Bronchial epithelial cell (primary cell): ENCODE measurements around the gene OTOG. TPM values are rescaled to one million over a fixed set of nuclear protein-coding genes. Genes with fewer than 3 reads are reported as not detected.

ENCODE experiments used
- DNase-seq: peaks from one replicate; pipeline ENCODE4 v3.0.0-alpha.2; 2010; ENCODE audit warnings: low read depth
- FAIRE-seq: peaks from 2 replicates; lab custom pipeline; 2011; peaks lifted over from hg19 to GRCh38; lab: Jason Lieb, UNC
- H3K27me3 ChIP-seq: 2 replicates; pipeline ENCODE4 v1.5.1; 2011; ENCODE audit warnings: low read length; ENCODE audit not compliant: control insufficient read depth, insufficient read depth
- H3K36me3 ChIP-seq: 2 replicates; pipeline ENCODE4 v1.5.1; 2011; ENCODE audit warnings: low read length; ENCODE audit not compliant: control insufficient read depth, insufficient read depth
- H3K4me3 ChIP-seq: 2 replicates; pipeline ENCODE4 v1.5.1; 2011; ENCODE audit warnings: mild to moderate bottlenecking, low read depth, low read length, control low read depth
- CTCF ChIP-seq: IDR thresholded peaks from 2 replicates; pipeline ENCODE4 v1.5.1; 2011; ENCODE audit warnings: mild to moderate bottlenecking, moderate library complexity, low read length, control low read depth, inconsistent platforms; ENCODE audit not compliant: insufficient read depth, severe bottlenecking
- total RNA-seq: library from RNA; depleted of rRNA; stranded (reverse); fragments of >200 nt; gene quantifications from 2 replicates; pipeline ENCODE4 v1.2.1, GENCODE V29; 2014

Gene OTOG
- total RNA-seq, 1 donor from 2014 or later = not detected

- no peak for FAIRE-seq
- Histone ChIP-seq H3K4me3 (no peak overlapping the region), H3K36me3 (no peaks in the 10 kb centered on the region), H3K27me3 (peaks cover 4% of the 10 kb centered on the region)
- peak; percentile 34 for DNase-seq
- TF ChIP-seq CTCF = no peak
Measured at GRCh38 chr11:17510507-17511206, 36.4 kb upstream of the OTOG start.

GRCh38 chr11:17511571-17511970, 35.5 kb upstream of the OTOG start:
- no peak for FAIRE-seq

GRCh38 chr11:17512101-17512500, 35.0 kb upstream of the OTOG start:
- Histone ChIP-seq H3K36me3 (no peaks in the 10 kb centered on the region), H3K4me3 (no peak overlapping the region), H3K27me3 (peaks cover 2% of the 10 kb centered on the region)
- FAIRE-seq (no peak), DNase-seq (no peak)
- no peak for TF ChIP-seq CTCF

More at GRCh38 chr11:17511571-17511970, 35.5 kb upstream of the OTOG start:
- H3K4me3 ChIP-seq = no peak overlapping the region
- no peak for DNase-seq
- TF ChIP-seq CTCF = no peak
- H3K27me3 ChIP-seq = peaks cover 2% of the 10 kb centered on the region
- no peaks in the 10 kb centered on the region for H3K36me3 ChIP-seq

GRCh38 chr11:17513853-17514252, 33.2 kb upstream of the OTOG start:
- Histone ChIP-seq H3K27me3 (no peaks in the 10 kb centered on the region), H3K4me3 (no peak overlapping the region), H3K36me3 (no peaks in the 10 kb centered on the region)
- TF ChIP-seq CTCF = no peak
- DNase-seq (peak; percentile 64), FAIRE-seq (no peak)

GRCh38 chr11:17514476-17514875, 32.6 kb upstream of the OTOG start:
- Histone ChIP-seq H3K27me3 (no peaks in the 10 kb centered on the region), H3K4me3 (no peak overlapping the region), H3K36me3 (no peaks in the 10 kb centered on the region)
- no peak for FAIRE-seq
- no peak for DNase-seq
- TF ChIP-seq CTCF = no peak
